GM12891 (cell line): ENCODE data around the gene ETS1.
"Not testable (repeated sequence)": the region's sequence is repeated elsewhere in the genome, so short reads cannot be mapped to it uniquely, and the experiment has no call there.

Experiments
- DNase-seq: peaks from one replicate; pipeline ENCODE4 v3.0.0; 2011; ENCODE audit warnings: low spot score; ENCODE audit not compliant: insufficient read length
- FAIRE-seq: peaks from 2 replicates; lab custom pipeline; 2011; peaks lifted over from hg19 to GRCh38; lab: Jason Lieb, UNC
- PAX5 ChIP-seq: IDR thresholded peaks from 2 replicates; pipeline ENCODE4 v1.6.1; 2011; ENCODE audit warnings: low read length, moderate library complexity, mild to moderate bottlenecking; ENCODE audit not compliant: insufficient read depth, severe bottlenecking
- POLR2A ChIP-seq: IDR thresholded peaks from 2 replicates; pipeline ENCODE4 v1.6.1; 2011; ENCODE audit warnings: low read depth, low read length, control low read depth
- POLR2AphosphoS5 ChIP-seq: IDR thresholded peaks from 2 replicates; pipeline ENCODE4 v1.6.1; 2011; ENCODE audit warnings: low read depth, low read length, control low read depth
- POU2F2 ChIP-seq: IDR thresholded peaks from 2 replicates; pipeline ENCODE4 v1.6.1; 2011; ENCODE audit warnings: low read depth, mild to moderate bottlenecking, control low read depth, low read length, moderate library complexity
- SPI1 ChIP-seq: IDR thresholded peaks from 2 replicates; pipeline ENCODE4 v1.6.1; 2011; ENCODE audit warnings: low read depth, low read length, control low read depth
- TAF1 ChIP-seq: IDR thresholded peaks from 2 replicates; pipeline ENCODE4 v1.6.1; 2011; ENCODE audit warnings: low read depth, low read length, control low read depth

The ETS1 gene

DNA sequence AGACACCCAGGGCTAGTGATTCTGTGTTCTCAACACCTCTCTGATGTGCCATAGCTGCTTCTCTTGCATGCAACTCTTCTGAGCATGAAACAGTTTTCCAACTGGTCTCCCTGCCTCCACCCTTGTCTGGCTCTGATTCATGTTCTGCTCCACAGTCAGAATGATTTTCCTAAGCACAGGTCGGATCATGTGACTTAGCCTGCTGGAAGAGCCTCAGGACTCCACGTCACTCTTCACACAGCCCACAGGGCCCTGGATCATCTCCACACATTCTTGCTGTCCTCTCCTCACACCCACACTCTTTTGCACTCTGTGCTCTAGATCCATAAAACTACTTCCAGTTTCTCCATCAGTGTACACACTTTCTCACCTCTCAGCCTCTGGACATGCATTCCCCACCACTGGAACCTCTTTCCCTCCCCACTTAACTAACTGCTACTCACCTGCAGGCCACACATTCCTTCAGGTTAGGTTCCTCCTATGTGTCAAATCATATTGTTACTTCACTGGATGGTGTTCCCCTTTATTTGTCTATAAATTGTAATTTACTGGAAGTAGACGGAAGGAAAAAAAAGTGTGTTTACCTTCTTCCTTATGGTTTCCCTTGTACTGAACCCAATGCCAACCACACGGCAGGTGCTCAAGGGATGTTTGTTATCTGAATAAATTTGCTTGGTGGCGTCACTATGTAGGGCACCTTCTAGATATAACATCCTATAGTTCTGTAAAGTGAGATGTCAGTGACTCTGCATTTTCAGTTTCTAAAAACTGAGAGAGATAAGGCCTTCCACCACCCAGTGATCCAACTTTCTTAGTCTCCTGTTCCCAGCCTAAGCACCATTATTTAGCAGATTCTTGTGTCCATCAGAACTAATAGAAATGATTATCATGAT lies 133.7 kb downstream of the ETS1 start:
- FAIRE-seq (peak; percentile 26), DNase-seq (no peak)
- TF ChIP-seq POLR2A (no peak), TAF1 (no peak), POU2F2 (no peak), SPI1 (no peak), PAX5 (no peak), POLR2AphosphoS5 (no peak)

- FAIRE-seq (peak; percentile 84), DNase-seq (no peak)
- TF ChIP-seq POU2F2 (no peak), TAF1 (no peak)
Measured at GRCh38 chr11:128451652-128452470, 135.5 kb downstream of the ETS1 start.

- peak; percentile 68; the same call in 1 of the 2 replicates for TF ChIP-seq POU2F2
- no peak for TF ChIP-seq TAF1
- FAIRE-seq, result peak; percentile 13
- DNase-seq, result no peak
Measured at GRCh38 chr11:128450882-128451651, 136.3 kb downstream of the ETS1 start.

- DNase-seq, FAIRE-seq: not testable (repeated sequence)
Measured at GRCh38 chr11:128450425-128450824, 136.9 kb downstream of the ETS1 start.

GRCh38 chr11:128448981-128449713 lies 138.2 kb downstream of the ETS1 start:
- FAIRE-seq (peak; percentile 85), DNase-seq (no peak)
- TF ChIP-seq POU2F2 (no peak), TAF1 (no peak), POLR2AphosphoS5 (no peak), POLR2A (no peak), SPI1 (no peak), PAX5 (no peak)

DNA sequence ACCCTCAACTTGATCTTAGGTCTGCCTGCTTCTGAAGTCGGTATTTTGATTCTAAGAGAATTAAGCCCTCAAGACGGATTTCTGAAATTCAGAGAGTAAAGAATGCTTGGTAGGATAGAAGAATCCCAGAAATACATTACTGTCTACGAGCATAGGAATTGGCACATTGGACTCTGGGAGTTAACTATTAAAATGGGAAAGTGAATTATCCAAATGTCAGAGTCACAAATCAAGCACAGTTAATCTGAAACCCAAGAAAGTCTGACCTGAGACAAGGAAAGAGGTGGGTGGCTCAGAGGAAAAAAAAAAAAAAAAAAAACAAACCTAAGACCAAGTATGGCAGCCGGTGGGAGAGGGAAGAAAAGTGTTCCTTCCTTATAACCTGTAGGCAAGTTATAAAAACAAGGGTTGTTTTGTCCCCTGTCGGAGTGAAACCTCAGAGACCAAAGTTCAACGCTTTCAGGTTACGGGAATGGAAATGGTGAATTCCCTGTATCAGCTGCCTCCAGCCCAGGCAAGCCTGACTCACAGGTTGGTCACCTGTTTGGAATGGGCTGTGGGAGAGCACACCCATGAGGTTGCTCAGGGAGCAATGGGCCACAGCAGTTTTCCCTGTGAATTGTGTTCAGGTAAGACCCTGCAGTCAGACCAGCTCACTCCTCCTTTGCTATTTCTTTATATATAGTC lies 139.0 kb downstream of the ETS1 start:
- TF ChIP-seq TAF1 (no peak), SPI1 (no peak), POU2F2 (no peak), PAX5 (no peak), POLR2AphosphoS5 (no peak), POLR2A (no peak)
- no peak for DNase-seq
- peak; percentile 66 for FAIRE-seq

- DNase-seq (no peak), FAIRE-seq (peak; percentile 20)
- no peak for TF ChIP-seq POU2F2
Measured at GRCh38 chr11:128447233-128447632, 140.1 kb downstream of the ETS1 start.

DNA sequence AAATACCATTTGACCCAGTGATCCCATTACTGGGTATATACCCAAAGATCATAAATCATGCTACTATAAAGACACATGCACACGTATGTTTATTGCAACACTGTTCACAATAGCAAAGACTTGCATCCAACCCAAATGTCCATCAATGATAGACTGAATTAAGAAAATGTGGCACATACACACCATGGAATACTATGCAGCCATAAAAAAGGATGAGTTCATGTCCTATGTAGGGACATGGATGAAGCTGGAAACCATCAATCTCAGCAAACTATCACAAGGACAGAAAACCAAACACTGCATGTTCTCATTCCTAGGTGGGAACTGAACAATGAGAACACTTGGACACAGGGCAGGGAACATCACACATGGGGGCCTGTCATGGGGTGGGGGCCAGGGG lies 141.4 kb downstream of the ETS1 start:
- not testable (repeated sequence) for FAIRE-seq, DNase-seq

DNA sequence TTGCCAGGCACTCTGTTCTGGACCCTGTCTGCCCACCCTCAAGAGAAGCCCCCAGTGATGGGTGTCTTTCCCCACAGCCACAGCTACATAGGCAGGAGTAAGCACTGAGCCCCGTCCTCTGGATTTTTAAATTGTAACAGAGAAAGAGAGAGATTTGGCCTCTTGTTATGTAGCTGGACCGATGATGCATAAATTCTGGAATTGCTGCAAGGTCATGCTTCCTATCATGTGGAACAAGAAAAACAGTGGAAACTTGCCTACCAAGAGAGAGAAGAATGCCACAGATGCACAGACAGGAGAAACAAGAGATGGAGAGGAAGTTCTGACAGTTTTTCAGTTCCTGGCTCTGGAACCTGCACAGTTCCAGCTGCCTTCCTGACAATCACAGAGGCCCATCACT lies 150.2 kb downstream of the ETS1 start:
- FAIRE-seq (no peak), DNase-seq (no peak)
- no peak for TF ChIP-seq SPI1
- no peak for TF ChIP-seq TAF1
- no peak for TF ChIP-seq PAX5
- TF ChIP-seq POLR2AphosphoS5, result no peak
- TF ChIP-seq POLR2A, result no peak
- no peak for TF ChIP-seq POU2F2

DNA sequence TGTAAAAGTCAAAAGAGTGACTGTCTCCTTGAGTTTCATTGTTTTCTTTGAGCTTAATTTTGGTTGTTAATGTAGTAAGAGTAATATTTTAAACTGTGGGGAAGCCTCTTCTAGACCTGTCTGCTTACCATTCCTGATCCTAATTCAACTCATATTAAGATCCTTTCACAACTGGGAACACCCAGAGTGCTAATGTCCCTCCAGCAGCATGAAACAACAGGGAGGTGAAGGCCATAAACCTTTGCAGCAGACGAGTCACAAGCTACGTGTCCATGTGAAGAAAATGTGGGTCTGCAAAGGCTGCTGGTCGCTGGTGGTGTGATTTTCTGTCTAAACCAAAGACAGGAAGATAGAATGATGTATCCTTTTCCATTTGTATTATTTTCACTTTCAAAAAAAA lies 152.5 kb downstream of the ETS1 start:
- DNase-seq, result no peak
- FAIRE-seq, result no peak
- TF ChIP-seq TAF1 (no peak), POLR2AphosphoS5 (no peak), POLR2A (no peak), POU2F2 (no peak), SPI1 (no peak), PAX5 (no peak)
